Esophagus (tissue), 2 donors: ENCODE measurements around the gene CCNL1. TPM values are rescaled to one million over a fixed set of nuclear protein-coding genes. Genes with fewer than 3 reads are reported as not detected.

Experiments used
- H3K27ac ChIP-seq, 2 donors: one replicate each; pipeline ENCODE4 v1.5.1; 2013; ENCODE audit warnings: low read depth in 2 of 2, mild to moderate bottlenecking in 2 of 2, inconsistent platforms in 1 of 2, low read length in 1 of 2, moderate library complexity in 1 of 2
- H3K27me3 ChIP-seq, 2 donors: one replicate each; pipeline ENCODE4 v1.6.1; 2013; ENCODE audit warnings: low read length in 2 of 2, control low read depth in 1 of 2, mild to moderate bottlenecking in 1 of 2; ENCODE audit not compliant: insufficient read depth in 2 of 2, control insufficient read depth in 1 of 2
- H3K36me3 ChIP-seq, 2 donors: one replicate each; pipeline ENCODE4 v1.6.1; 2013; ENCODE audit warnings: low read length in 1 of 2; ENCODE audit not compliant: control insufficient read depth in 2 of 2, insufficient read depth in 2 of 2
- H3K4me1 ChIP-seq, 2 donors: one replicate each; pipeline ENCODE4 v1.6.1; 2013; ENCODE audit warnings: low read length in 1 of 2; ENCODE audit not compliant: control insufficient read depth in 2 of 2, insufficient read depth in 2 of 2
- H3K4me3 ChIP-seq, 2 donors: one replicate each; pipeline ENCODE4 v1.5.1; 2013; ENCODE audit warnings: low read length in 2 of 2, mild to moderate bottlenecking in 2 of 2, low read depth in 1 of 2, moderate library complexity in 1 of 2
- H3K9me3 ChIP-seq, 2 donors: one replicate each; pipeline ENCODE4 v1.6.1; 2013; ENCODE audit warnings: mild to moderate bottlenecking in 2 of 2, low read depth in 1 of 2, low read length in 1 of 2, moderate library complexity in 1 of 2; ENCODE audit not compliant: control insufficient read depth in 2 of 2, insufficient read depth in 1 of 2
- WGBS, 2 donors: extraction: QIAGEN DNeasy Blood & Tissue Kit; methylation state at CpG; one replicate each; pipeline ENCODE4 v1.1.7; 2013; 5-methylcytosine and 5-hydroxymethylcytosine counted together
- polyA plus RNA-seq, 2 donors: library from polyadenylated mRNA; stranded (reverse); fragments of 200-250 nt; gene quantifications; one replicate each; pipeline ENCODE4 v1.2.3, GENCODE V29; 2013
- donor health status: healthy with polysubstance abuse.
- donor health status: Bipolar disorder and iron deficiency.

The CCNL1 gene
- polyA plus RNA-seq, 2 donors, result 62.5 to 73.1 TPM

DNA sequence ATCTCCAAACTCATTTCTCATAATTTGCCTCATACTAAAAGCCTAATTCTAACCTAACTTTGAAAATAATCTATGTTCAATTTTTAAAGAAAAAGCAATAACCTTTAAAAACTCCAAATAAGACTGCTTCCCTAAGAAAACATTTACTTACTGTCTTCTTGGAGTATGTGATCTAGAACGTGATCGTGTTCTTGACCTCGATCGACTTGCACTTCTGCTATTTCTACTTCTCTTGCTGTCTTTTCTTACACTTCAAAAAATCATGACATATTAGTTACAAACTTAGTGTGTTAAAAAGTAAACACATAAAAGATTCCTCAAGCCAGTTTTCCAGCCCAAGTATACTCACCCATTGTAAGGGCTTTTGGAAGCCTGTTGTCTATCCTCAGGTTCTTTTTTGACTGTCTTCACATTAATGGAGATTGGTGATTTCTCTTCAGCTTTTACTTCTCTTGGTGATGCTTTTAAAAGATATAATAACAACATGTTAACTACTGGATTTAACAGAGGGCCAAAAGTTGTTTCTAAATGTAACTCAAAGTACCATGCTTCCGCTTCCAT is 10.7 kb downstream of the CCNL1 start:
- Histone ChIP-seq H3K36me3 (peaks cover 8 to 10% of the 10 kb centered on the region in 2 donors), H3K9me3 (no peaks in the 10 kb centered on the region), H3K27me3 (no peaks in the 10 kb centered on the region), H3K27ac (no peak overlapping the region), H3K4me1 (no peaks in the 10 kb centered on the region), H3K4me3 (no peak overlapping the region)
- WGBS, 2 donors, result 94 to 97% methylated on average over 5 of the region's 5 CpGs

- no peak overlapping the region for H3K4me3 ChIP-seq
- no peak overlapping the region for H3K27ac ChIP-seq
- H3K27me3 ChIP-seq, result no peaks in the 10 kb centered on the region
- peaks cover 8 to 10% of the 10 kb centered on the region in 2 donors for H3K36me3 ChIP-seq
- H3K9me3 ChIP-seq, result no peaks in the 10 kb centered on the region
- WGBS, 2 donors, result 86% methylated on average over 15 of the region's 15 CpGs
- H3K4me1 ChIP-seq, result no peaks in the 10 kb centered on the region
These were observed 11.6 kb downstream of the CCNL1 start for GRCh38 chr3:157148196-157148889.

DNA sequence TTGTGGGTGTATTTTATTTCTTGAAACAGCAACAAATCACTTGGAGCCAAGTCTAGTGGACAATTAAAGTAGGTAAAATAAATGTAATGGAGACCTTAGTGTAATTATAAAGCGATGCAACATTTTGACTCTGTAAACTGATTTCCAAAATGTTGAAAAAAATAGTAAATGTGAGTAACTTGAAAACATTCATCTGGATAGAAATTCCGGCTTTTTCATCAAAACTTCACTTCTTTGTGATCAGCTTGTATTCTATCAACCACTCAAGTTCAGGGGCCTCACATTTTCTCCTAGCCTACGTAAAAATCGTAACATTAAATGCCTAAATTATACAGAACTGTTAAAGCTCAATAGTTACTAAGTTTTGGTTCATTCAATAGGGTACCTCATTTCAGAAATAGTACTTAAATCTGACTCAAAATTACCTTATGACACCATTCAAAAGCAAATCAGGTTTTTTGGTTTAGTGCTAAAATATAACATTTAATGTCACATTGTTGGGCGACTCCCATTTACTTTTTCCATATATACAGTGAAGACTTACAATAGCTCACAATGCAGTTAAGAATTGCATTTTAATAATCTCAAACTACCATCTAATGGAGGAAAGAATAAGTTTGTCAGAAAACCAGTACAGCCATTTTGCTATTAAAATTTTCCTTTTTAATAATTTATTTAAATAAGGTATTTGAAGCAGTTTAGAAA is 12.7 kb downstream of the CCNL1 start:
- no peak overlapping the region for H3K27ac ChIP-seq
- no peaks in the 10 kb centered on the region for H3K4me1 ChIP-seq
- no peaks in the 10 kb centered on the region for H3K9me3 ChIP-seq
- H3K27me3 ChIP-seq, result no peaks in the 10 kb centered on the region
- H3K4me3 ChIP-seq, result no peak overlapping the region
- peaks cover 10 to 11% of the 10 kb centered on the region in 2 donors for H3K36me3 ChIP-seq
- 94 to 96% methylated on average over 5 of the region's 5 CpGs for WGBS, 2 donors

DNA sequence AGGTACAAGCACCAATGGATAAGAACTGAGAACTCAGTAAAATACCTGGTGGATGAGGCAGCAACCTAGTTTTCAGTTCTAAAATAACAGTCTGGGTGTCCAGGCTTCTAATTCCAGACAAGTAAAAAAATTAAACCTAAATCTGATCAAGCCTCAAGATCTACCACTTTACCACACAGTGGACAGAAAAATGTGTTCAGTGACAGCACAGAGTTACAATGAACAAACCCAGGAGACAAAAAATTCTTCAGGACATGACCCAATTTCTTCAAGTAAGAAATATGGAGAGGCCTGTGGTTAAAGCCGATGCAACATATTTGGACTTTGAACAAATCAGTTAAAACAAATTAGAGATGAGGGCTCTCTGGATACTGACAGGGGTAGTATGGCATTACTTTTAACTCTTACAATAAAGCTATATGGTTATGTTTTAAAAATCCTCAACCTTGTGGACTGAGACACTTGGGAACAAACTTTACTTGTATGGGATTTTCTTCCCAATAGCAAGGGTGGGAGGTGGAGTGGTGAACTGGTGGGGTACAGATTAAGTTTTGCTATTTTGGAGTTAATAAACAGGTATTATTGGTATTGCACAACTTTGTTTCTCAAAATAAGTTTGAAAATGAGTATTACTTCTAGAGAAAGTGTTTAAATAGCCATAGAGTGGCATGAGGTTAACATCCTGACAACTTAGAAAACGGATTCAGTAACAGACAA is 14.2 kb downstream of the CCNL1 start:
- 81 to 90% methylated on average over 2 of the region's 2 CpGs for WGBS, 2 donors
- H3K27ac ChIP-seq, result no peak overlapping the region
- H3K27me3 ChIP-seq, result no peaks in the 10 kb centered on the region
- no peaks in the 10 kb centered on the region for H3K9me3 ChIP-seq
- no peaks in the 10 kb centered on the region for H3K4me1 ChIP-seq
- H3K36me3 ChIP-seq, result peaks cover 10 to 12% of the 10 kb centered on the region in 2 donors
- no peak overlapping the region for H3K4me3 ChIP-seq

GRCh38 chr3:157142315-157142714 is 17.6 kb downstream of the CCNL1 start:
- no peak overlapping the region for H3K27ac ChIP-seq
- H3K4me1 ChIP-seq, result no peaks in the 10 kb centered on the region
- no peaks in the 10 kb centered on the region for H3K27me3 ChIP-seq
- no peak overlapping the region for H3K4me3 ChIP-seq
- 74 to 76% methylated on average over 5 of the region's 5 CpGs for WGBS, 2 donors
- no peaks in the 10 kb centered on the region for H3K9me3 ChIP-seq
- peaks cover 2 to 7% of the 10 kb centered on the region in 2 donors for H3K36me3 ChIP-seq

- peaks cover 0 to 7% of the 10 kb centered on the region in 2 donors for H3K36me3 ChIP-seq
- no peak overlapping the region for H3K4me3 ChIP-seq
- H3K27me3 ChIP-seq, result no peaks in the 10 kb centered on the region
- H3K27ac ChIP-seq, result no peak overlapping the region
- no peaks in the 10 kb centered on the region for H3K9me3 ChIP-seq
- WGBS, 2 donors, result 82 to 92% methylated on average over 8 of the region's 8 CpGs
- H3K4me1 ChIP-seq, result peaks cover 2 to 4% of the 10 kb centered on the region in 2 donors
These were observed 19.9 kb downstream of the CCNL1 start for GRCh38 chr3:157139938-157140534.

- Histone ChIP-seq H3K27ac (peak overlapping the region in 1 of 2 donors; percentile 36), H3K4me3 (no peak overlapping the region), H3K36me3 (peaks cover 0 to 1% of the 10 kb centered on the region in 2 donors), H3K4me1 (peaks cover 2 to 4% of the 10 kb centered on the region in 2 donors), H3K27me3 (no peaks in the 10 kb centered on the region), H3K9me3 (no peaks in the 10 kb centered on the region)
- 29 to 30% methylated on average over 6 of the region's 6 CpGs for WGBS, 2 donors
These were observed 23.1 kb downstream of the CCNL1 start for GRCh38 chr3:157136647-157137387.

DNA sequence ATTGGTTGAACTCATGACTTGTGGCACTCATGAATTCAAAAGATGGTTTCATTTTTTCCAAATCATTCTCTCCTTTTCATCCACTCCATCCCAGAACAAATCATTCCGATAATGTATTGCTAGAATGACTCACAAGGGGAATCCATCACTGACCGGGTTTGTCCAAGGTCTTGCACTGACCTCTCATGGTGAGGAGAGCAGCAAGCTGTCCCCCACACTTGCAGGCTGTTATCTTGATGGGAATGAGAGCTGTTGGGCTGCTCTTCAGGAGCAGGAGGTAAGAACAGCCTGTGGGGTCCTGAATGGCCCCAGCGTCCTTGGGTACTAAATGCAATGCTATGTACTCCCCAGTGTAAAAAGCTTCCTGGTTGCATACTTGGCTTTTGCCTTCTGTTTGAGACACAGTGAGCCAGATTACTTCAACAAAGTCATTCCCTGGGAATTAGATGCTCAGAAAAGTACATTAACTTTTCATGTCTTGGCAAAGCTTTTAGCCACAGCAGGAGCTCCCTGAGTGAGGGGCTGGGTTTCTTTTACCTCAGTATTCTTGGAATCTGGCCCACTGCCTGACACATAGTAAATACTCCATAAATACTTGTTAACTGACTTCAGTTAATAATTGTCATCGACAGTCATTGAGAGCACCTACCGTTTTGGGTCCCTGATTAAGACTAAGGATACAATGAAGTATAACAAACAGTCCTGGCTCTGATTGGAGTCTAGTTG is 24.1 kb downstream of the CCNL1 start:
- H3K27me3 ChIP-seq, result no peaks in the 10 kb centered on the region
- no peak overlapping the region for H3K4me3 ChIP-seq
- peaks cover 4% of the 10 kb centered on the region in 2 donors for H3K4me1 ChIP-seq
- WGBS, 2 donors, result 55 to 68% methylated on average over 5 of the region's 5 CpGs
- no peak overlapping the region for H3K27ac ChIP-seq
- no peaks in the 10 kb centered on the region for H3K9me3 ChIP-seq
- H3K36me3 ChIP-seq, result peaks cover 0 to 1% of the 10 kb centered on the region in 2 donors
